ENCODE measurements around the gene AGAP1.
A peak's percentile ranks its signal among the peaks of the same experiment; 100 is the strongest.

The AGAP1 gene

DNA sequence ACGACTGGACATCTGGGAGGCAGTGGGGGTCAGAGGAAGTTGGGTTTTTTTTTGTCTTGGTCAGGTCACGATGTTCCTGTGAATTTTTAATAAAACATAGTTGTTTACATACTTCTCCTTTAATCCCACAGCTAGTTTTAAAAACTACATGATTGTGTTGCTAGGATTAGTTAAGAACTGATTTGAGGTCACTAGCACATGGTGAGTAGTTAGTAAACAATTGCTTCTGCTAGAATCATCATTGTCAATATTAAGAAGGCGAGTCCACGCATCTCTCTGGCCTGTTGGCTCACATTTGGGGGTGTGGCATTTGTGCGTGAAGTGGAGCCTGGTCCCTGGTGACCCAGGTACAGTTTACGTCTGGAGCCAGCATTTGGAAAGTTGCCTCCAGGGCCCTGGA is 59.4 kb downstream of the AGAP1 start:
- no peak for DNase-seq

DNA sequence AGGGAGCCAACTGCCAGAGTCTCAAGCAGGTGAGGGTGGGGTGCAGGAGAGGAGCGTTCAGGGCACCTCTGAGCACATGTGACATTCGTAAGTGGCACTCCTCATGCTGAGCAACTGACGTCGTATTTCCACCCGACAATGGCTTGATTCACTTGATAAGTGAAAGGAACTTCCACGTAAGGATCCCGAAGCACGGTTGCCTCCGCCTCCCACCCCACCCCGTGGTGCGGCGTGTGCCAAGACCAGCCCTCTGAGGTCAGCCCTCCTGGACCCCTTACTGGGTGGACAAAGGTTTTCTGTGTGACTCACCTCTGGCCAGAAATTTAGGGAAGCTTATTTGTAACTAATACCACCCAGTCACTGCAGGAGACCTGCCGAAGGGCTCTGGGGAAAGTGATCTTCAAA is 59.9 kb downstream of the AGAP1 start:
- no peak for DNase-seq

DNA sequence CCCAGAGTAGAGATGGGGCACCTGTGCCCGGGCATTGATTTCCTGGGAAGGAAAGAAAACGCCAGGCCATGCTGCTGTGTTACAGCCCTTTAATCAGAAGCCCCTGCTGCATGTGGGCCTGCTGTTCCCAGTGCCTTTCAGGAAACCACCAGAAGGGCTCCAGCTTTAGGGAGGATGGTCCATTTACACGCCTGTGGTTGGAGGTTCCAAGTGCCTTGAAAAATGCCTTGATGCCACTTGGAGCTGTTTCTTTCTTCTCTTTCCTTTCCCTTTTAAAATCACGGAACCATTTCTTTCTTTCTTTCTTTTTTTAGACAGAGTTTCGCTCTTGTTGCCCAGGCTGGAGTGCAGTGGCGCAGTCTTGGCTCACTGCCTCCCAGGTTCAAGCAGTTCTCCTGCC is 60.5 kb downstream of the AGAP1 start:
- DNase-seq = no peak

DNA sequence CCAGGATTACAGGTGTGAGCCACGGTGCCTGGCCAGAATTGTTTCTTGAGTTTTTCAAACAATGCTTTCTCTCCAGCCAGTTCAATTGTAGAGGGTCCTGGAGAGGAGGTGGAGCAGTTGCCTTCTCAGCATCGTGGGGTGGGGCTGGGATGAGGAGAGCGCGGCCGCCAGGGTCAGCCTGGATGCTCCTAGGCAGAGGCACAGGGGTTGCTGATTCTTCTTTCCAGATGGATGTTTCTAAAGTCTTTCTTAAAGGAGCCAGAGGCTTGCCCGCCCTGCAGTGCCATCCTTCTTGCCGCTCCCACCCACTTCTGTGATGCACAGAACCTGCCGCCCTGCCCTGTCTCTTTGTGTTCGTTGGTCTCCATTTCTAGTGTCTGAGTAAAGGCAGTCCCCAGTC is 61.1 kb downstream of the AGAP1 start:
- no peak for DNase-seq

DNA sequence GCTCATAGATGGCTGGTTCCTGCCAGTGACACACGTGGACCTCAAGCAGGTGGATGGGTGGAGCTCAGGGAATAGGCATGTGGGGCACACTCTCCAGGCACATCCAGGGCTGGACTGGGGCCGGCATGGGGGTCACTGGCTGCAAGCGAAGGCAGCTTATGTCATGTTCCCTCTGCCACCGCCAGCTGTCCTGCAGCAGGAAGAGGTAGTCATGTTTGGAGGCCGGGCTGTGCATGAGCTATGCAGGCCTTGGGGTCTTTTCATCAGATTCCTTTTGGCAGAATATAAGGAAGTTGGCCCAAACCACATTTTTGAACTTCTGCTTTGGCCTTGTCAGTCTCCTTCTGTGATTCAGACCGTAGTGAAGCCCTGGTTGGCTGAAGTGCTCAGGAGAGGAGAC is 61.5 kb downstream of the AGAP1 start:
- DNase-seq = no peak

DNA sequence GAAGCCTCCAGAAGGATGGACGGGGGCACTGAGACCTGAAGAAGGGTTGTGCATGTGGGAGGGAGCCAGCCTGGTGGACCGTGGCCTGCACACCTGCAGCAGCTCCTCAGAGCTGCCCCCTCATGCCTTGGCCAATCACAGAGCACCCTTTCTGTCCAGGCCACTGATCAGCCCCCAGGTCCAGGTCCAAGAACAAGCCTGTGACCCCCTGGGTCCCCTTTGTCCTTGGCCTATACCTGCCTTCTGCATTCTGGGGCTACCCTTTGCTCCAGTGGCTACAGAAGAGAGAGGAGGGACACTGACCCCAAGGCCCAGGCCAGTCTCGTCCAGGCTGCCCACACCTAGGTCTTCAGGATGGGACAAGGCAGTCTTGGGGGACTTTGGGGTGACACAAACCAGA is 62.2 kb downstream of the AGAP1 start:
- DNase-seq = no peak

DNA sequence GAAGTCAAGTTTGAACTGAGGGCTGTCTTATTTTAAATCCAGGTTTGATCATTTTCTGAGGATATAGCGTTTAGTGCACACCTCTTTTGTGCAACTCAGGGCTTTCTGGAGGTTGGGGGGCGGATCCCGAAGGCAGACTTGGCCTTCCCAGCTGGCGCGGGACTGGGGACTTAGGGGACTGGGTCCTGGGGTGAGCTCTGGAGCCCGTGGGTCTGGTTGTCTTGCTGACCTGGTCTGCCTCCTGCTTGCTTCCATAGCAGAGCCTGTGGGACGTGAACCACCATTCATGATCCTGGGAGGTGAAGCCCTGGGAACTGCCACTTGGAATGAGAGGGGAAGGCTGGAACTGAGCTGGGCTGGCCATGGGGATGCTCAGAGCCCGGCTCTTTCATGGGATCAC is 63.1 kb downstream of the AGAP1 start:
- DNase-seq = no peak

DNA sequence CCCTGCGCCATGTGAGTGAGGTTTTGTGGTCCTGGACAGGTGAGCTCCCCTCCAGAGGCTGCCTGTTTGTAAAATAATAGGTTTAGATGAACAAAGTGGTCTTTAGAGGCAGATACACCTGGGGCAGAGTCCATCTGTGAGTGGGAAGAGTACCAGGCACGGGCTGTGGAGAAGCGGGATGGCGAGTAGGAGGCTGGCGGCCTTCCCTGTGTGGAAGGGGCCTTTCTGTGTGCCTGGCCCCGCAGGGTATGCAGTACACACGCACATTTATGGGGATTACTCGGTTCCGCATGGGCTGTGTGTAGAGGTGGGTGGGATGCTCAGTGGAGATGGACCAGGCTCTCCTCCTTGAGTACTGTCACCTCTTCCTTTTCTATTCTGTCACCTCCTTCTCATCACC is 64.1 kb downstream of the AGAP1 start:
- no peak for DNase-seq

DNA sequence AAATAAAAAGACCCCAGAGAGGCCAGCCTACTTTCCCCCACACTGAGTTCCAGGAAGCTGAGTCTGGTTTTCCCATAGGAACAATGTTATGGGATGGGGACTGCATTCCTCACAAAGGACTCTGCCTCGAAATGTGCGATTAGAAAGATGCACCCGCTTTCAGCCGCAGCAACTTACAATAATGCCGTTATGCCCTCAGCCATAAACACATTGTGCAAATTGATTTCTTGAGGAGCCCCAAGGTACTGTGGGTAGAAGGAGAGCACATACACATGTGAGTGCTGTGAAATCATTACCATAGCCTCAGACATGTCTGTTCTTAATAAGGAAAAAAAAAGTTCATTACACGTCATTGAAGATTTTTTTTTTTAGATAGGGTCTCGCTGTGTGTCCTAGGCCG is 64.7 kb downstream of the AGAP1 start:
- no peak for DNase-seq

DNA sequence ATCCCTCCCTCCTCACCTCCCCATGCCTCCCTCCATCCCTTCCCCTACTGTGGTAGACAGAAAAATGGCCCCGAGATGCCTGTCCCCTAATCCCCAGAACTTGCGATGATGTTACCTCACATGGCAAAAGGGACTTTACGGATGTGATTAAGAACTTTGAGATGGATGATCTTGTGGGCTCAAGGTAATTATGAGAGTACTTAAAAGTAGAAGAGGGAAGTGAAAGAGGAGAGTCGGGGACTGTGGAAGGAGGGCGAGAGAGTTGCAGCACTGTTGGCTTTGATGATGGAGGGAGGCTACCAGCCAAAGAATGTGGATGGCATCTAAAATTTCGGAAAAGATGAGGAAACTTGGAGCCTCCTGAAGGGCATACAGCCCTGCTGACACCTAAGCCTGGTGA is 66.5 kb downstream of the AGAP1 start:
- DNase-seq = no peak

DNA sequence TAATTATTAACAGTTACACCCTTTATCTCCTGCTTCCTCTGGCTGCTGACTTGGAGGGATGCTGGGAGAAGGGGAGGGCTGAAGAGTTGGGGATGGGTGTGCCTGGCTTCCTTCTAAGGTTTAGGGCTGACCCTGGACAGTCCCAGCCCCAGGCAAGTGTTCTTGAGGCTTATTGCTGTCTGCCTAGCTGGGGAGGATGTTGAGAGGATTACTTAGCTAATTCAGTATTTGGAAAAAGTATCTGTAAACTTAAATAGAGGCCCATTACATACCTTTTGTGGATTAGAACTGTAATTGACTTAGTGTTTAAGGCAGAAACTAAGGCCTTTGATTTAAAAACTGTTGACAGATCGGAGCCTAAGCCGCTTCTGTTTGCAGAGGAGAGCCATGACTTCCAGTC is 67.6 kb downstream of the AGAP1 start:
- no peak for DNase-seq

DNA sequence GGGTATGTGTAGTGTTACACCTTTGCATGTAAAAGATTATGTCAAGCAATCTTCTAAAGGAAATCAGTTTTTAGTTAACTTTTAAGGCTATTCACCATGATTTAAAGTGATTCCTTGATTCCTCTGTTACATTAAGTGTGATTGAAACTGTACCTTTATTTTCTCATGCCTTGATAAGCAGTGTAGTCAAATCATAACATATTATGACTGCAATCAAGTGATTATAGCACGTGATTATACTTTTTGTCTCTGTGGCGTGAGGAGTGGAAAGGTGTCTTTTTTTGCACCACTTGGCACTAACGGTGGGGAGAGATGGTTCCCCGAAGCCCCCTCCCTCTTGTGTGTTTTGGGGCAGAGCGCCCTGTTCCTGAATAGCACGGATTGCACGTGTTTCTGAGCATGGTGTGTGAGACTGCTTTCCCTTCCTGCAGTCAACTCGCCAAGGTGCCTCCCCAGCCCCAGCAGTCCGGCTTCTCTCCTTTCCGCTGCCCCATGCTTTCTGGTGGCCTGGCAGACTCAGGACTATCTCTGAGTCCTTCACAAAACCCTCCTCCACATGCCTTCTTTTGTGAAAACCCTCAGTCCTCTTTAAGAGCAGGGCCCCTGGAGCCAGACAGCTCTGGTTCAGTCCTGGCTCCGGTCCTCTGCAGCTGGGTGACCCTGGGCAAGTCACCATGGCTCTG is 68.4 kb downstream of the AGAP1 start:
- DNase-seq = no peak

DNA sequence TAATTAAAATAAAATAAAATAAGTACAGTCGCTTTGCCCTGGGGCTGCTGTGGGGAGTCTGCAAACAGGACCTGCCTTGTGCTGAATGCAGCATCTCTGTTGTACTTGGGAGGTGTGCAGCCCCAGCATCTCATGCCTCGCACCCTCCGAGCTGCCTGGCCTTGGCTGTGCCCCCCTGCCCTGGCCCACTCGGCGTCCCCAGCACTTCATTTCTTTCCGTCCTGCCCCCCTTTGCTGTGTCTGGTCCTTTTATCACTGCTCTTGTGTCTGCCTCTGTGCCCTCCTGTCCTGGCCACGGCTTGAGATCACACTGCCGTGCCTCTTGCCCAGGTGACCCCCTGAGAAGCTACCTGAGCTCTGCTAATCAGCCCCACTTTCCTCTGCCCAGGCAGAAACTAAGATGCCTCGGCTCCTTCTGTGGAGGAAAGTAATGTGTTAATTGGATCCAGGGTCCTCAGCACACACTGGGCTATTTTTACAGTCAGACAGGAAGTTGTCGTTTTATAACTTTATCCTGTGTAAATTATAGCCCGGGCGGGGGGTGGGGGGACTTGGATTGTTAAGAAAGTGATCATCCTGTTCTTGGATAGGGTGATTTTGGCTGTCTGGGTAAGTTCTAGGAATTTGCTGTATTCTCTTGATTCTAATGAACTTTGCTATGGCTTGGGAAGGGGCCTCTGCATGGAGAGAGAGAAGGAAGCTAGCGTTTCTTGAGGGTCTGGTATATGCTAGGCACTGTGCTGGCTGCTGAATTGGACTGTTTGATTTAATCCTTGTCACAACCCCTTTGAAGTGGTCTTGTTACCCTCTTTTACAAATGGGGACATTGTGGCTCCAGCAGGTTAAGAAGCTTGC is 69.4 kb downstream of the AGAP1 start:
- no peak for DNase-seq

DNA sequence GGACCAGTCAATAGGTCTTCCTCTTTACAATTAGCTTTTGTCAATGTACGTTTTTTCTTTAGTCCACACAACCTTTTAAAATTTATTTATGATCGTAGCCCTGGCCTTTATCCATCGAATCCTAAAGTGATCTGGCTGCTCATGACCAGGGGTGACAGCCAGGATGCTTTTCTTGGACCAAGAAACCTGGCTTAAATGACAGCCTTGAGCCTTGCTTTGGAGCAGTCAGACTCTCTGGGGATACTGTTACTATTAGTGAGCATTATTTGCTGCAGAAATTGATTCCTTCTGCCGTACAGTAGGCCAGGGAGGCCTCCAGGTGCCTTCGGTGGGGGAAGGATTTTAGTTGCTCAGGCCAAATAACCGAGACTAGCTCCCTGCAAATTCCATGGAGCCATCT is 70.2 kb downstream of the AGAP1 start:
- DNase-seq = no peak

DNA sequence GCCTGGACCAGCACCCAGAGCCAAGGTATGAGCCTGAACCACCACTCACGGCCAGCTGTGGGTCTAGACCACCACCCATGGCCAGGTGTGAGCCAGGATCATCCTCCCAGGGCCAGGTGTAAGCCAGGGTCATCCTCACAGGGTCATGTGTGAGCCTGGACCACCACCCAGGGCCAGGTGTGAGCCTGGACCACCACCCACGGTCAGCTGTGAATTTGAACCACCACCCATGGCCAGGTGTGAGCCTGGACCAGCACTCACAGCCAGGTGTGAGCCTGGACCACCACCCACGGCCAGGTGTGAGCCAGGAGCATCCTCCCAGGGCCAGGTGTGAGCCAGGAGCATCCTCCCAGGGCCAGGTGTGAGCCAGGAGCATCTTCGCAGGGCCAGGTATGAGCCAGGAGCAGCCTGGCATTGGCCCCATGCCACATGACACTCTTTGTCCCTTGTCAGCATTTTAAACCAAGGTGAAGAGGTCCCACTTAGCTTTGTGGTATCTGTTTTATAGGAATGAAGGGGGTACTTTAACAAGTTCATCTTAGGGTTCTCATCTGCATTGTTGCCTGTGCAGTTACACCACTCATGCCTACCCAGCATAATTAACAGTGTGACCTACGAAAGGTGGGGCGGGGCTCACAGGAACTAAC is 71.2 kb downstream of the AGAP1 start:
- DNase-seq = peak in 1 of 3 experiments; percentile 4

DNA sequence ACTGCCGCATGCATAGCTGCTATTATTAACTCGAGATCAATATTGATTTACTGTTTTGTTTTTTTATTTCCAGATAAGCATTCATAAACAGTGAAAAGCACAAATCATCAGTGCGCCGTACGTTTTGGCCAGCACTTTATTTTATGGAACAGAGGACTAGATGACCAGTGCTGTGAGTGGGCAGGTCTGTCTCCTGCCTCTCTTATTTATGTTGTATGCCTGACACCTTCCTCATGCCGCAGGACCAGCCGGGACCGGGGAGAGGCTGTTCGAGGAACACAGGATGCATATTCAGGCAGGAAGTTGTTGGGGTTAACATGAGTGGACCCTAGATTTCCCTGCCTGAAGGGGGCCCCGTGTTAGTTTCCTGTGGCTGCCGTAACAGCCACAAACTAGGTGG is 72.6 kb downstream of the AGAP1 start:
- no peak for DNase-seq

DNA sequence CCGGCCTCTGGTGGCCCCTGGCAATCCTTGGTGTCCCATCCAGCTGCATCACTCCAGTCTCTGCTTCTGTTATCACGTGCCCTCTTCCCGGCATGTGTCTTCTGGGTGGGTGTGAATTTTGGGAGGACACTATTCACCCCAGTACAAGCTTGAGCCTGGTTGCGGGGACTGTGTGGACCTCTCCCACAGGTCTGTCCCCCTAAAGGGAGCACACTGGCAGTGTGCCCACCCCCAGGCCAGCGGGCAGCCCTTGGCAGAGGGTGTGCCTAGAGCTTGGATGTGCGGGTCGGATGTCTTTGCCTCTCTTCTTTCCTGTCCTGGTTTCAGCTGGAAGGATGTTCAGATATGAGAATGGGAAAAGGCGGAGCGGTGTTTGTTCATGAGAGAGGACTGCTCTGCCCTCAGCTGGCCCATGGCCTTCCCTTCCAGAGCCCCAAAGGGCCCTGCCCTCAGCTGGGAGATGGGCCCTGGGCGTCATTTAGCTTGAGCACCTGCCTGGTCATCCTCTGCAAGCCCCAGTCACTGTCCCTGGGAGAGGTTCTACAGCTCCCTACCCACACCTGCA is 73.2 kb downstream of the AGAP1 start:
- no peak for DNase-seq

DNA sequence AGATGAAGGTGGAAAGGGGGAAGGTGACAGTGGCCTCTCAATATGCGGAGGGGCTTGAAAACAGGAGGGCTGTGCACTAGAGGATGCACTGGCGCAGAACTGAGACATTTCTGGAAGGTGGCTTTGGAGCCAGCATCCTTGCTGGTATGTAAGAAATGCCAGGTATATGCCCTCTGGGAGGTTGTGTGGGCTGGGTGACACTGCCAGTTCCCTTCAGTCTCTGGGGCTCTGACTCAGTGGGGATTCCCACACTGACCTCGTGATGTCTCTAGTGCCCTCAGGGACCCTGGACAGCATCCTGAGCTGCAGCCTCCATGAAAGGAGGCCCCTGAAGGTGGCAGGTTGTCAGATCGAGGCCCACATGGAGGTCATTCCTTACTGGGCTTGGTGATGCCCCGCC is 74.0 kb downstream of the AGAP1 start:
- no peak for DNase-seq

DNA sequence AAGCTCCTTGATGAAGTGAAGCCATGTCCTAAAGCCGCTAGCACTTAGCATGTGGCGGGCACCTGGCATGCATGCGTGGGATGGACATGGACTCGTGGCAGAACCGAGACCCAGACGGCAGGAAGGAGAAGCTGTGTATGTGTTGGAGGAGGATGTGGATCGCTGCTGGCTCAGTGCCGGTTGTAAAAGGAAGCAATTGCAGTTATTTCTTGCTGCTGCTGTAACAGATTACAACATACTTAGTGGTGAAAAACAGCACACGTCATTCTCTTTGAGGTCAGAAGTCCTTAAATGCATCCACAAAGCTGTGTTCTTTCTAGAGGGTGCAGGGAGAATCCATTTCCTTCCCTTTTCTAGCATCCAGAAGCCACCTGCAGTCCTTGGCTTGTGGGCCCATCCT is 74.6 kb downstream of the AGAP1 start:
- DNase-seq = no peak

DNA sequence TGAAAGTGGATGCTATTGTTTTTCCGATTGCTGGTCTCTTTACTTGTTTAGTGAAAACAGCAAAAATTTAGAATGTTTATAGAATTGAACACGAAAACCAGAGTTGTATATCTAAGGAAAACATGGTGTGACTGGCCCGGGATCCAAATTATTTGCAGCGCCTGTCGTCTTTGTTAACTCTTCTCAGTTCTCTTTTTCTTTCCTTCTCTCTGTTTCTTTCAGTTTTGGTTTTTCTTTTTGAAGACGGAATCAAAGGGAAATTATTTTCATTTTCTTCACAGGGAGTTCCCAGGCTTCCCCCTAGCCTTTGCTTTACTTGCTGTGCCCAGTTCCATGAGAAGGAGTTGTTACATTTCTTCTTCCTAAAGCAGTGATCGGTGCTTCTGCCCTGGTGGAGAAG is 76.0 kb downstream of the AGAP1 start:
- DNase-seq = no peak

DNA sequence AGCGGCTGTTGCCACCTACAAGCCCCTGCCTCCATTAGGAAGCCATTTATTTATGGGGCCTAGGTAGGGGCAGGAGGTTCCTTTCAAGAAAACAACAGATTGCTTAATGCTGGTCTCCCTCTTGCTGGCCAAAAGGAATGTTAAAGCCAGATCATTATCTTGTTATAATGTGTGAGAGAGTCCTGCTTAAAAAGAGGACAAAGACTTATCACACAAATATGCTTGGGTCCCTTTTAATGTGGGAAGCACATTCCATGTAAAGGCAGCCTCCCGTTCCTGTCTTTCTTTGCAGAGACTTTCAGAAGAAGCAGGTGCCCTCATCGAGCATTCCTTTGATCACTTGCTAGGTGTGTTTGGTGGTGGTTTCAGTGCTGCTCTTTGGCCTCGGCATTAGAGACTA is 76.4 kb downstream of the AGAP1 start:
- DNase-seq = no peak

DNA sequence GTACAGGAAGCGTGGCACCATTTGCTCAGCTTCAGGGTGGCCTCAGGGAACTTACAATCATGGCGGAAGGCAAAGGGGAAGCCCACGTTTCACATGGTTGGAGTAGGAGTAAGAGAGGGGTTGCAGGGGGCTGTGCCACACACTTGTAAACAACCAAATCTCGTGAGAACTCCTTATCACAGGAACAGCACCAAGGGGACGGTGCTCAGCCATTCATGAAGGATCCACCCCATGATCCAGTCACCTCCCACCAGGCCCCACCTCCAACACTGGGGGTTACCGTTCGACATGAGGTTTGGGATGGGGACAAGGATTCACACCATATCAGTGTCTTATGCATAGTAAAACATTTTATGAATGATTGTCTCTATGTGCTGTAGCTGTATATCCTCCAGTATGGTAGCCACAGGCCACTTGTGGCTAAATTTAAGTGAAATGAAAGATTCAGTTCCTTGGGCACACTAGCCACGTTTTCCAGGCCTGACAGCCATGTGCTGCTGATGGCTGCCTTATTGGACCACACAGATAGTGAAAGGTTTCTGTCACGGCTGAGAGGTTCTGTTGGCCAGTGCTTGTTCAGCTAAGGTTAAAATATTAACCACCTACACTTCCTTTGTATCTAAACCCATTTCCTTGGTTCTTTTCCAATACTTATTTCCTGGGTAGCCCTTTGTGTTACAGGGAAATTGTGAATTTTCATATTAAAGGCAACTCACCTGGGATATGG is 77.3 kb downstream of the AGAP1 start:
- no peak for DNase-seq

DNA sequence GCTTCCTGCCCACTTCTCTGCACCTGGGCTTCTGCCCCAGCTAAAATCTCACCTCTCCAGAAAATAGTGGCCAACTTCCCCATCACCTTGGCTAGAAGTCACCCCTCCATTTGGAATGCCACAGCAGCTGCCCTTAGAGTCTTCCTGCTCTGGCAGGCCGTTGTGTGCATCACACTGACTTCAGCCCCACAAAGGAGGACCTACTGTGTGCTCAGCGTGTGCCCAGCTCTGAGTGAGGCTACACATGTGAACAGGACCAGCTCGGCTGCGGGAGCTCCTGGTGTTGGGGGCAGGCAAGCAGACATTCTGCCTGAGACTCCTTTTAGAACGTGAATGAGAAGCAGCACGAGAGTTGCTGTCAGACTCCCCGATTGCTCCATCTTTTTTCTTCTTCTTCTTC is 78.7 kb downstream of the AGAP1 start:
- DNase-seq = no peak
